Renal cortex interstitium (tissue), 11 donors: ENCODE measurements around the gene MICB. TPM values are rescaled to one million over a fixed set of nuclear protein-coding genes. Genes with fewer than 3 reads are reported as not detected.
"Not testable (repeated sequence)": the region's sequence is repeated elsewhere in the genome, so short reads cannot be mapped to it uniquely, and the experiment has no call there.

ENCODE experiments used
- DNase-seq, 11 donors: peaks; one replicate each; pipeline ENCODE4 v3.0.0-alpha.2; 2013; ENCODE audit warnings: low read depth in 9 of 11, low spot score in 4 of 11; ENCODE audit errors: extremely low read depth in 1 of 11
- polyA plus RNA-seq, 3 donors: library from polyadenylated mRNA; unstranded; fragments of 120-200 nt; gene quantifications; one replicate each; pipeline ENCODE4 v1.2.1, GENCODE V29; 2013; ENCODE audit not compliant: insufficient read length in 3 of 3

MICB gene
- polyA plus RNA-seq, 3 donors: 1.4 to 1.8 (median 1.5) TPM

DNA sequence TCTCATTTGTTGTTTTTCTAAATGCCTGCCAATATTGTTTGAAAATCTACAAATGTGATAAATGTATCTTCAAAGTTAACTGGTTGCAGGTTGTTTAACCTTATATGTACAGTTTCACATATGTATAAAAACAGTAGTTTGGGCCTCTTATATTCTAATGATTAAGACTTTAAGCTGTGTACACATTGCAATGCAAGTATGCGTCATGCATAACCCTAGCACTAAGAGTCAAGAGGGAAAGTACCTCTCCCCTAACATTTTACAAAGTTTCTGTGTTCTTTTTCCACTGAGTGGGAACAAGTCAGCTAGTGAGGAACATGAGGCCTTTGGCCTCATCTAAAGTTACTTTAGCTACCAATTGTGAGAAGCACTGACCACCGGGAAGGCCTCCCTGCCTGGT, 25.7 kb upstream of the MICB start:
- no peak for DNase-seq

DNA sequence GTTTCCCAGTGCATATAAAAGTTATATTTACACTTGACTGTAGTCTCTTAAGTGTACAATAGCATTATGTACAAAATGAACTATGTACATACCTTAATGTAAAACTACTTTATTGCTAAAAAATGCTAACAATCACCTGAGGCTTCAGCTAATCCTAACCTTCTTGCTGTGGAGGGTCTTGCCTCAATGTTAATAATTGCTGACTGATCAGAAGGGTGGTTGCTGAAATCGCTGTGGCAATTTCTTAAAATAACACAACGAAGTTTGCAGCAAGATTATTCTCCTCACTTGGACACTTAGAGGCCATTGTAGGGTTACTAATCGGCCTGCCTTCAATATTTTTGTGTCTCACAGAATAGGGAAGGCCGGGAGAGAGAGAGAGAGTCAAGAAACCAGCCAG, 24.7 kb upstream of the MICB start:
- no peak for DNase-seq

DNA sequence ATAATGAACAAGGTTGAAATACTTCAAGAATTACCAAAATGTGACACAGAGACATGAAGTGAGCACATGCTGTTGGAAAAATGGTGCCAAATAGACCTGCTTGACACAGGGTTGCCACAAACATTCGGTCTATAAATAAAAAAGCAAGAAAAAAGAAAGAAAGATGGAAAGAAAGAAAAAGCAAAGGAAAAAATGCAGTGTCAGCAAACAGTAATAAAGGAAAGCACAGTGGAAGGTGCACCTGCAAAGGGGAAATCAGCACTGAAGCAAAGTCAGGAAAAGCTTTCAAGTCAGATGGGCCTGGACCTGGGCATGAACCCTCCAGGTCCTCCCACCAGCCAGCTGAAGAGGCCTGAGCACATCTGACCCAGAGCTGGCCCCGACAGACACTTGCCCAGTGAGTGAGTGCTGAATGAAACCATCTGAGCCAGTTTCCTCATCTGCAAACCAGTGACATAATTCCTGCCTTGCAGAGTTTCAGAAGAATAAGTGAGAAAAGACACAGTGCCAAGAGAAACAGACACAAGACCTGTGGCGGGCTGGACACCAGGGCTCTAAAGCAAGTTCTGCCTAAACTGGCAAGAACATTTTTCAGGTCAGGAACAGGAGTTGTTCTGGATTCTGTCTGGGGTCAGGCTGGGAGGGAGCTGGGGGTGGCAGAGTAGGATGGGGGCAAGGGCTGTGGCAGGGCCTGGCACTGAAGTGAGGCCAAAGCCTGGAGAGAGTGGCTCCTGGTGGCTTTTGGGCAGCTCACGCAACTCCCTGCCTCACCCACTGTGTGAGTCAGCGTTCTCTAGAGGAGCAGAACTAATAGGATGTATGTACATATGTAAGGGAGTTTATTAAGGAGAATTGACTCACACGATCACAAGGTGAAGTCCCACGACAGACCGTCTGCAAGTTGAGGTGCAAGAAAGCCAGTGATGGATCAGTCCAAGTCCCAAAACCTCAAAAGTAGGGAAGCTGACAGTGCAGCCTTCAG, 23.9 kb upstream of the MICB start:
- DNase-seq: no peak

DNA sequence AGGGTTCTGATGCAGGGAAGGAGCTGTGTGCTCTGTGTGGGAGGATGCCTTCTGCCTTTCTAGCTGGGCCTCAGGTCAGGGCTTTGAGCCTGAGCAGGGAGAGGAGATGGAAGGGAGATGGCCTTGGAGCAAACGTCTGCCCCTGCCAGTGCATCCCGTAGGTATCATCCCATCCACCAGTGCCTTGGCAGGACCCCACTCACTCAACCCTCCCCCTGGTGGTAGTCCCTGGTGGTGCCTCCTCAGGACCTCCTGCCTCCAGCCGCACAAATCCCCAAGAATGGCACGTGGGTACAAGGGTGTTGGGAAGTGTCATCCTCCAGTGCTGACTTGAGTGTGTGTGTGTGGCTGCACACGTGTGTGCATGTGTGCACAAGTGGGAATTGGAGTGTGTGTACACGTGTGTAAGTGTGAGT, 23.1 kb upstream of the MICB start:
- no peak for DNase-seq

DNA sequence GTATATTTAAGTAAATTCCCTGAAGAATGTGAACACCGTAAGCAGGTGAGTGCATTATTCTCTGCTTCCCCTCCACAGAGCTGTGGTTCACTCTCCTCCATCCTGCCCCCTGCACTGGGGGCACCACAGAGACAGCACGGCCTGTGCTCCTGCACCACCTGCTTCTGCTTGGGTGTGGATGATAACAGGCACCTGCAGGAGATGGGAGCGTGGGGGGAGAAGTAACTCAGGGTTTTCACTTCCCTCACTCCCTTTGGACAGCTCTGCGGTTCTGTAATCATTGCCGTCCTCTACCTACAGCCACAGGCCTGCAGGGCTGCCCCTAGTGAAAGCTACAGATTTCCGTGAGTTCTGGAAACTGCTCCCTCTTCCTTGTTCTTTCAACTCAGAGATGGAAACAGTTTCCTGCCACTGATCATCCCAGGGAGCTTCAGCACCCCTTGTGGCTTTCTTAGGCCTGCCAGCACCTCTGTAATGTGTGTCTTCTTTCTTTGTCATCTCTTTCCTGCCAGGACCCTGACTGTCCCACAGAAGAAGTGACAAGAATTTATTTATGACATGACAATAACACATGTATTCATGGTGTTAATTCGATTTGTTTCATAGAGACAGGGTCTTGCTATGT, 21.3 kb upstream of the MICB start:
- DNase-seq: no peak

DNA sequence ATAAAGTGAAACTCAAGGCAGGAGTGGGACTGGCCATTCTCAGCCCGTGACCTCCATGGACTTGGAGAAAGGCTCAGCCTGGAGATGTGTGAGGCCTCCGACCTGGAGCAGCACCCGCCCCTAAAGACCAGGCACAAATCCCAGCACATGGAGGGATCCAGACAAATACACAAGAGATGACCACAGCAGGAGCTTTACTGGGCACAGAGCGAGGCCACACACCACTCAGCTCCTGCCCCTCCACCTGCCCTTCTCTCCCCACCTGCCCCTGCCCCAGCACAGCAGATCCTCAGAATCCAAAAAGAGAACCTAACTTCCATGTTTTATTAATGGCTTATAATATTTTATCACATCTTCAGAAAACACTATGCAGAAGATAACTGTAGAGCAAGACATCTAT, 20.4 kb upstream of the MICB start:
- DNase-seq: no peak

DNA sequence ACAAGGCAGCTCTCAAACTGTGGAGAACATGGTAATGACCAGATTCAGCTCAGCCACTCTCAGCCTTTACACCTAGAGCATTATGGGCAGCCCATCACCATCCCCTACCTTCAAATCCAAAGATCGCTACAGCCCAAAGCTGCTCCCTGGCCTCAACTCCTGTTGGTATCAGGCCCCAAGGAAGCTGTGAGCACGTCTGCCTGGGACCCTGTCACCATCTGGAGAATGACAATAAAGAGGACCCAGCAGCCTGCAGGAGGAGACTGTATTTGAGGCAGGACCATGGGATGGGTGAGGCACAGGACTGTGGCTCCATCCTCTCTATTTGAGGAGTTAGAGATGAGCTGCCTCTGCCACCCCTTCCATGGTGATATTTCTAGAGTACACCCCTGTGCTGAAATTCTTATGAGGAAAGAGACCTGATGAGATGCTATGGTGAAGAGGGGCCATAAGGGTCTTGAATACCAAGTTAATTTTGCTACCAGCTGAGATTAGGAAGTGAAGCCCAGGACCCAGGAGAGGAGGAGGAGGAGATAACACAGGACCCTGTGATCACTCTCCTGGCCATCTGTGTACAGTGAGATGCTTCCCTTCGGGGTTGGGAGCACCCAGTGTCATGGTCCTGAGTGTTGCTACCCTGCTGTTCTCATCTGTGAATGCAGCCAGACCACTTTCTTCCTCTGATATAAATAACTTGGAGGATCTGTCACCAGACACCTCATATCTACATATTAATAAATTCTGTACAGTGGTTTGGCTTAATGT, 19.6 kb upstream of the MICB start:
- no peak for DNase-seq

DNA sequence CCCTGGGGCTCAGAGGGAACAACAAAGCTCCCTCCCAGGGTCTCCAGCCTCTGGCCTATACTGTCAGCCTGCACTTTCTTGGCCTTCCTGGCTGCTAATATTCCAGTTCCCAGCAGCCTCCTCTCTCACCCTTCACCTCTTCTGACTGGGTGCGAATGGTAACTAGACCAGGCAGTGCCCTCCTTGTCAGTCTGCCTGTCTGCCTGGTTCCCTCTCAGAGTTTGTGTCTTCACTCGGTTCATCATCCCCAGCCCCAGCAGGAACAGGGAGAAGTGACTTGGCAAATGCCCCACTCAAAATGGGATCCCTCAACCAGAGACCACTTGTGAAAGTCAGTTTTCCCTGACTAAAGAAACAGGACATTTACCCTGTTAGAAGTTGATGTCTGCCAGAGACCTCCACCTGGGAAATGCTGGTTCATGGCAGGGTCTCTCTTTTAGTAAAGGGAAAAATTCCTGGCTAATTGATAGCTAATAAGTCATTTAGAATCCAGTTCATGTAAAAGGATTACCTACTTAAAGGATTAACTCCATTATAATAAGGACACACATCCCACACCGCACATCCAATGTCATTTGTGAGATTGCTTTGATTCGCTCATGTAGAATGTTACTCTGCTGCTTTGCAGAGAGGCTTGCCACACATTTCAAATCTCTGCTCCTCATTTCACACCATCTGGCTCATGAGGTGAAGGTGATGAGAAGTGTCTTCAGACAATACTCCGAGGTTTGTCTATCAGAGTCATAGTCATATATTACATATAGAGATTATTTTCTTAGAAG, 18.6 kb upstream of the MICB start:
- DNase-seq: no peak

DNA sequence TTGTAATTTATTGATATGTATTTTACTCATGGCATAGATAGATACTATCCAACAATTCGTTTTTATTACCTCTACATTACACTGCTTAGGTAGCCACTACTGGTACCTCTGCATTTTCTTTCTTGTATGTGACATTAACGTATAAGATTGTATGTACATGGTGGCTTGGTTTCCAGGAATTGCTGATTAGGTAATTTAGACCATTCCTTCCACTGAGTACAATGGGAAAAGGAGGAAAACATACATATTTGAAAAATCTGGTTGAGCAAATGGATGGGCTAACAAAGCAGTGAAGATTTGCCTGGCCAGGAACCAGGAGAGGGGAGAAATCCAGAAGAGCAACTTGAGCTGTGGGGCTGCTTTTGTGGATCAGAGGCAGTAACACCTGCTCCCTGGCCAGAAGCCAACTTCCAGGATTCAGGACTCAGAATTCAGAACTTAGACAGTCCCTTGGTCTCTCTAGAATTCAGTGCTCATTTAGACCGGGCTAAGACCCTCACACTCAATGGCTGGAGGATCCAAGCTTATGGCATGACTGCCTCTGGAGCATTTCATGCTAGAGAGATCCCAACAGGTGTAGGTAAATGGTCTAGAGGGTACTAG, 17.9 kb upstream of the MICB start:
- DNase-seq: no peak

DNA sequence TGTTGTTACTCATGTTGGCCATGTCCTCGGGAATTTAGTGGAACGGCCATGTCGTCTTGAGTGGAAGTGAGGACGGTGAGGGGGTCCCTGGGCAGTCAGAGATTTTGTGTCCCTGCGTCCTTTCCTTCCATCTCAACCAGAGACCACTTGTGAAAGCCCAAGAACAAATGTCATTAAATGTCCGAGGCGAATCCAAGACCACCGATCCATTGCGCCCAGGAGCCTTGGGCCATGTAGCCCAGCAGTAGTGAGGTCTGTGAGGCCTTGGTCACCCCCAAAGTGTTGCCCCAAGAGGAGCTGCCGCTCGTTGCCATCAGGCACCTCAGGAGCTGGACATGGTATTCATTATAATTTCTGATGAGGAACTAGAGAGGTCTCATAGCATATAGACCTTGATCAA, 17.4 kb upstream of the MICB start:
- DNase-seq: no peak

DNA sequence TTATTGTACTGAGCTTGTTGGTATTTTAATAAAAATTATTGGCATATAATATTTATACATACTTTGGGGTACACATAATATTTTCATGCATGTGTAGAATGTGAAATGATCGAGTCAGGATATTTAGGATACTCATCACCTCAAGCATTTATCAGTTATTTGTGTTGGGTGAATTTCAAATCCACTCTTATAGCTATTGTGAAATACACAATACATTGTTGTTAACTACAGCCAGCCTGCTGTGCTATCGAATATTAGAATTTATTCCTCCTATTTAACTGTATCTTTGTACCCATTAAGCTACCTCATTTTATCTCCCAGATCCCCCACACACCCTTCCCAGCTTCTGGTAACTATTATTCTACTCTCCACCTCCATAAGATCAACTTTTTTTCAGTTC, 14.6 kb upstream of the MICB start:
- no peak for DNase-seq

DNA sequence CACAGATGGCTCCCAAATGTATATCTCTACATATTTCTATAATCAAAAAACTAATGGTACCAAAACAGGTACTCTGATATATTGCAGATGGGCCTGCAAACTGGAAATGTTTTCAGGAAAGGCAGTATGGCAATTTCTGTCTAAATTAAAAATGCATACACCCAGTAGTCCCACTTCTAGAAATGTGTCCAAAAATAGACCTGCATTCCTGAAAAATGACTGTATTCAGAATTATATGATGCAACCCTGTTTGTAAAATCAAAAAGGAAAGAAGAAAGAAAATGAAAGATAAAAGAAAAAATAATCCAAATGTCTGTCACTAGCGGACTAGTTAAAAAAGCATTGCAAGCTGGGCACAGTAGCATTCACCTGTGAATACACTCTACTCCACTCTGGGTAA, 12.9 kb upstream of the MICB start:
- DNase-seq: no peak

DNA sequence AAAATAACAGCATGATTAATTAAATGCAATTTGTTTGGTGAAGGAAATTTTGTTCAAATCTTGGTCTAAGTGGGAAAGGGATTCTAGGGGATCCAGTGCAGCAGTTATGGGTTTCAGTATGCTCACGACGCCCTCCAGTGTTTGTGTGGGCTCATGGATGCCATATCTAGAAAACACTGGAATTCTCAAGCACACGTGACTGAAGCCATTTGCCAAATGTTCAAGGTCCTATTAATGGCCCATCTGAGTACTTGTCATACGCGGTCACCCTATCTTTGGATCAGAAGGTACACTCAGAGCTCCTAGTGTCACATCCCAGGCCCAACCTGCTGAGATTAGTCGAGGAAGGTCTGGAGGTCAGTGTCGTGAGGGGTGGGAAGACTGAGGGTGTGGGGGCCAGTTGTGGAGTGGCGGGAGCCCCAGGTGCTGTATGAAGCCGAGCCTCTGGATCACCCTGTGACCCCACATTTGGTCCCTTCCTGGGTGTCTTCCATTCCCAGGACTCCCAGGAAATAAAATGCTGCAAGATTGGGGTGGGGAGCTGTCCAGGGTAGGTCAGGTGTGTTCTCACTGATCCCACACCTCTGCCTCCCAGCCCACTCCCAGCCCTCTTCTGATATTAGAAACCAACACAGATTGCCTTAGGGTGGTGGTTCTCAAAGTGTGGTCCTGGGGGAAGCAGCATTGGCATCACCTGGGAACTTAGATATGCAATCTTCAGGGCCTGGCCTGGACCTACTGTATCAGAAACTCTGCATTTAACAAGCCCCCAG, 11.7 kb upstream of the MICB start:
- not testable (repeated sequence) for DNase-seq

DNA sequence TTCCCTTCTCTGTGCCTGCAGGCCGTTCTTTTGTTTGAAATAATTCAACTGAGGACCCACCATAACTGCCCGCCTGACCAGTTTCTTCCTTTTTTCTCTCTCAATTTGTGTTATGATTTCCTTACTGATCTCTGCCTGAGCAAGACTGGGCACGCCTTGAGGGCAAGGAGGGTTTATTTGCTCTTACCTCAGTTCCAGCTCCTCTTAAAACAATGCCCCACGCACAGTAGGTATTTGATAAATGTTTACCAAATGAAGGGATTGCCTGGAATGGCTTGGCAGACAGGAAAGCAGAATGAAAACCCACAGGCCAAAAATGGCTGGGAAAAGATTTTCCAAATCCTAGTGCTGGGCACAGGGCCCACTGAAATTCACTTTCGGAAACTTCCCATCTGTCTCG, 10.3 kb upstream of the MICB start:
- not testable (repeated sequence) for DNase-seq

DNA sequence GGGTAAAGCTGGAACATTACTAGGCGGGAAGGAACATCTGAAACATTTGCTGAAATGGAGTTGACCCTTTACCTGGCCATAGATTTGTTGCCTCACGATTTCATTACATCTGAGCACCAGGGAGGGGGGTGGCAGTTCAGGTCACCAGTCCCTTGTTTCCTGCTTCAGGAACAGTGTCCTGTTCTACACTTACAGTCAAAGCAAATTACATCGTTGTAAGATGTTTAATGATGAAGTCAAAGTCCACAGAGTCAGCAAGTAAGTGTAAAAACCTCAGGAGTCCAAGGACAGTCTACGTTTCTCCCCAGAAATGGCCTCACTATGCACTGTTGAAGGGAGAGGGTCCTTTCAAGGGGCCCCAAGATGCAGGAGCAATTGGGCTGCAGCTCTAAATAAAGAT, 8.9 kb upstream of the MICB start:
- DNase-seq: no peak

DNA sequence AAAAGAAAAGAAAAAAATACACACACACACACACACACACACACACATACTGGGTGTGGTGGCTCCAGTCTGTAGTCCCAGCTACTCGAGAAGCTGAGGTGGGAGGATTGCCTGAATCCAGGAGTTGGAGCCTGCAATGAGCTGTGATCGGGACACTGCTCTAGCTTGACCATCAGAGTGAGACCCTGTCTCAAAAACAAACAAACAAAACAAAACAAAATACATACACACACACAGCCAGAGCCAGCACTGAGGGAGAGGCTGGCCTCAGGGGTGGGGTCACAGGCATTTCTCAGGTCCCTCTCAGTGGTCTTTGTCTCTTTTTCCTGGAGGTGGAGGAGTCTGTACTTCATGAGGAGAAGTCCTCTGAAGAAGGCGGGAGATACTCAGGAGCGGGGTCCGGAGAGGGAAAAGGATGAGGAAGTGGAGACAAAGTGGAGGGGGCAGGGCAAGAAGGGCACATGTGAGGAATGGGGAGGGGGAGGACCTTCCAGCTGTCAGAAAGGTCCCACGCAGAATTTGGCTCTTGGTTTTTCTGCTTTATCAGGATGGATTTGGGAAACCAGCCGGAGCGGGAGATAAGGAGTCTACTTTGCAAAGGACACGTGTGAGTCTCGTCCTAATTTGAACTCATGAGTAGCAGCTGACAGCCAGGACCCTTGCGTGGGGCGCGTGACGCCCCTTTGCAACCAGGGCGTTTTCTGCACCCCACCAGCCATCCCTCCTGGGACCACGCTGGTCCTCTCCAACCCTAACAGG, 7.7 kb upstream of the MICB start:
- DNase-seq: no peak

DNA sequence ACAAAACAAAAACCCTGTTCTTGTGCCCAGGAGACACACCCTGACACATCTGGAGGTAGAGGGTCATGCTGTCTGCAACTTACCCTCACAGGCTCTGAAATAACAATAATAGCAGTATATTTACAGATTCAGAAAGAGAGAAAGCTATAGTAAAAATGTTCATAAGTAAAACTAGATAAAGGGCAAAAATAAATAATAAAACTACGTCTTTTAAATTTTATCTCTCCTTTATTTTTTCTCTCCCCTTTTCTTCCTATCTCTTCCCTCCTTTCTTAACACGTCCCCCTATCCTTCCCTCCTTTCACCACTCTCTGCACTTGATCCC, 4.4 kb upstream of the MICB start:
- DNase-seq: not testable (repeated sequence)
